Endothelial cell of umbilical vein (primary cell): ENCODE results near the gene PI4KA. TPM values are rescaled to one million over a fixed set of nuclear protein-coding genes. Genes with fewer than 3 reads are reported as not detected.

Source experiments
- BruUV-seq: library from RNA; stranded (reverse); fragments of 400-500 nt; replicated peaks from 2 replicates; lab custom pipeline; 2021; lab: Mats Ljungman, UMichigan
- CTCF ChIA-PET: fragments of 300-600, 350-600 bp; sonication (Branson Sonifier 250); formaldehyde crosslinking; loops from one replicate; lab custom pipeline; 2021; ENCODE audit warnings: antibody characterized with exemption, inconsistent platforms; lab: Charles Lee
- POLR2A ChIA-PET: fragments of 300-600, 350-600 bp; sonication (Branson Sonifier 250); formaldehyde crosslinking; loops from one replicate; lab custom pipeline; 2021; ENCODE audit warnings: antibody characterized with exemption, inconsistent platforms; lab: Charles Lee
- DNase-seq: peaks from one replicate; pipeline ENCODE4 v3.0.0-alpha.2; 2011; ENCODE audit warnings: low read depth, low spot score
- FAIRE-seq: peaks from 2 replicates; lab custom pipeline; 2011; peaks lifted over from hg19 to GRCh38; lab: Jason Lieb, UNC
- H2AFZ ChIP-seq: 2 replicates; pipeline ENCODE4 v1.6.0; 2012; ENCODE audit warnings: low read depth, low read length, control low read depth, inconsistent platforms
- H3K27ac ChIP-seq: 2 replicates; pipeline ENCODE4 v1.5.1; 2011; ENCODE audit warnings: low read depth, mild to moderate bottlenecking, control low read depth, low read length, moderate library complexity; ENCODE audit not compliant: insufficient read depth
- H3K27me3 ChIP-seq, 2 experiments: 2 replicates each; pipeline versions ENCODE4 v1.6.0 to v1.6.1; 2011; ENCODE audit warnings: low read length in 2 of 2, mixed read lengths in 1 of 2; ENCODE audit not compliant: control insufficient read depth in 2 of 2, insufficient read depth in 2 of 2
- H3K36me3 ChIP-seq, 2 experiments: 2 replicates in 1 of 2; 3 replicates in 1 of 2; pipeline ENCODE4 v1.5.1; 2011; ENCODE audit warnings: low read length in 2 of 2, mild to moderate bottlenecking in 1 of 2, moderate library complexity in 1 of 2; ENCODE audit not compliant: control insufficient read depth in 2 of 2, insufficient read depth in 2 of 2; ENCODE audit errors: extremely low read depth in 1 of 2
- H3K4me1 ChIP-seq: 3 replicates; pipeline ENCODE4 v1.5.1; 2011; ENCODE audit warnings: mild to moderate bottlenecking, low read length; ENCODE audit not compliant: control insufficient read depth, insufficient read depth; ENCODE audit errors: extremely low read depth
- H3K4me2 ChIP-seq: 2 replicates; pipeline ENCODE4 v1.6.1; 2011; ENCODE audit warnings: low read length, control low read depth, mixed read lengths; ENCODE audit not compliant: insufficient read depth
- H3K4me3 ChIP-seq, 3 experiments: fragments of 200-600 bp in 1 of 3; sonication (generic), shearing (Covaris generic) in 1 of 3; replicated peaks in 1 of 3; 2 replicates each; pipeline ENCODE4 v1.5.1; 2011 to 2016; ENCODE audit warnings: control low read depth in 3 of 3, low read length in 3 of 3, mild to moderate bottlenecking in 2 of 3, inconsistent platforms in 1 of 3, low read depth in 1 of 3, moderate library complexity in 1 of 3; ENCODE audit not compliant: insufficient read depth in 1 of 3
- H3K79me2 ChIP-seq: 2 replicates; pipeline ENCODE4 v1.6.0; 2012; ENCODE audit warnings: low read length, inconsistent platforms; ENCODE audit not compliant: control insufficient read depth, insufficient read depth
- H3K9ac ChIP-seq: replicated peaks from 2 replicates; pipeline ENCODE3; 2011; ENCODE audit warnings: low read length, control low read depth; ENCODE audit not compliant: insufficient read depth; ENCODE audit errors: extremely low read depth
- H3K9me1 ChIP-seq: replicated peaks from 3 replicates; pipeline ENCODE4 v1.6.0; 2011; ENCODE audit warnings: mild to moderate bottlenecking, low read length; ENCODE audit not compliant: control insufficient read depth, insufficient read depth; ENCODE audit errors: extremely low read depth
- H3K9me3 ChIP-seq: replicated peaks from 2 replicates; pipeline ENCODE4 v1.5.1; 2012; ENCODE audit warnings: low read length, inconsistent platforms; ENCODE audit not compliant: control insufficient read depth, insufficient read depth
- H4K20me1 ChIP-seq: replicated peaks from 2 replicates; pipeline ENCODE3; 2011; ENCODE audit warnings: mild to moderate bottlenecking, low read length; ENCODE audit not compliant: control insufficient read depth, insufficient read depth; ENCODE audit errors: extremely low read depth
- EZH2 ChIP-seq: IDR thresholded peaks from 2 replicates; pipeline ENCODE4 v1.6.1; 2012; ENCODE audit warnings: borderline replicate concordance, low read depth, mild to moderate bottlenecking, moderate library complexity, low read length, inconsistent platforms; ENCODE audit not compliant: severe bottlenecking
- FOS ChIP-seq: IDR thresholded peaks from 2 replicates; pipeline ENCODE4 v1.6.1; 2011; ENCODE audit warnings: mild to moderate bottlenecking, low read length, moderate library complexity, borderline replicate concordance; ENCODE audit not compliant: insufficient read depth
- GATA2 ChIP-seq: IDR thresholded peaks from 2 replicates; pipeline ENCODE4 v1.7.0; 2011; ENCODE audit warnings: low read depth, mild to moderate bottlenecking, moderate library complexity, mixed read lengths, low read length; ENCODE audit not compliant: insufficient read length, insufficient read depth
- JUN ChIP-seq: IDR thresholded peaks from 2 replicates; pipeline ENCODE4 v1.6.1; 2011; ENCODE audit warnings: borderline replicate concordance, low read depth; ENCODE audit not compliant: insufficient read length, insufficient read depth
- MYC ChIP-seq: IDR thresholded peaks from one replicate; pipeline ENCODE4 v1.6.1; 2011; ENCODE audit warnings: mild to moderate bottlenecking, low read depth, low read length
- POLR2A ChIP-seq: IDR thresholded peaks from 2 replicates; pipeline ENCODE4 v1.6.1; 2012; ENCODE audit warnings: low read depth, mild to moderate bottlenecking, control low read depth, low read length
- POLR2AphosphoS5 ChIP-seq: IDR thresholded peaks from 2 replicates; pipeline ENCODE4 v1.6.1; 2012; ENCODE audit warnings: low read depth, mild to moderate bottlenecking, control low read depth, low read length, moderate library complexity; ENCODE audit not compliant: insufficient read depth
- dilution Hi-C: fragments of 300-500 bp; cut with MboI; formaldehyde crosslinking; loops from one replicate; pipeline ENCODE4 v1.15.0; 2019; ENCODE audit warnings: low sequenced_read_pairs; ENCODE audit not compliant: extremely low pct_ligation_motif_present
- intact Hi-C: fragments of 100-400 bp; cut with micrococcal nuclease; formaldehyde crosslinking; loops from one replicate; pipeline ENCODE4 v1.10.0; 2022
- polyA plus RNA-seq, 4 experiments: library from polyadenylated mRNA; depleted of rRNA in 3 of 4; stranded (reverse) in 3 of 4; unstranded in 1 of 4; fragments of >200 nt; gene quantifications; 2 replicates each; pipeline versions ENCODE4 v1.2.1 to v1.2.3, GENCODE V29; 2011 to 2012; ENCODE audit warnings: missing spikeins in 1 of 4
- total RNA-seq: library from RNA; stranded (reverse); gene quantifications from 2 replicates; pipeline ENCODE4 v1.2.3, GENCODE V29; 2021
- TF ChIP-seq, protein P1 (sequence below), 2 donors: IDR thresholded peaks; 1 replicate in 1 of 2; 2 replicates in 1 of 2; pipeline ENCODE4 v1.5.1; 2011; ENCODE audit warnings: low read length in 2 of 2, mild to moderate bottlenecking in 2 of 2, moderate library complexity in 2 of 2, control low read depth in 1 of 2, inconsistent platforms in 1 of 2, low read depth in 1 of 2; ENCODE audit not compliant: insufficient read depth in 1 of 2; ENCODE audit errors: extremely low read depth in 1 of 2

PI4KA gene
- total and polyA plus RNA-seq, 2 donors (not counting 3 experiments of a cell fraction or from before 2014, with no cell fraction given) = 28.9 to 56.4 TPM

DNA sequence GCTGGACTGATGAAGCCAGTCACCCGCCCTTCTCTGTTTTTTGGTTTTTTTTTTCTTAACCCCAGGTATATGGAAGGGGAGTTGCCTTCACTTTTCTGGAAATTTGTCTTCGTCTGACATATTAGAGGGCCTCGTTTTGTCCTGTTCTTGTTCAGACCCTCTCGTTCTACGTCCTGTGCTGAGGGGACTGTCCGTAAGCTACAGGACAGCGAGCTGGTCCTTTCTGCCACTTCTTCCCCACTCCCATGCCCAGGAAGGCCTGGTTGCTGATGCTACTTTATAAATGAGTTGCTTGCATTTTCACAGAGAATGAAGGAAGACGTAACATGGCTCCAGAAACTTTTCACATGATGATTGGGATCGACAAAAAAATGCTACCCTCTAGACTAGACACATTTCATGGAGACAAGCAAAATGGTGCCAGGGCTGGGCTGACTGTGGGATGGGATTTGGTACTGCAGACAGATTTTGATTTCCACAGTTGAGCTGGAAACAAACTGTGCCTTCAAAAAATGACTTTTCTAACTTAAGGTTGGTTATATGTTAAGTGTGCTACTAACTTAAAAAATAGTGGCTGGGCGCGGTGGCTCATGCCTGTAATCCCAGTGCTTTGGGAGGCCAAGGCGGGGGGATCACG lies 31.4 kb upstream of the PI4KA start:
- H3K27ac ChIP-seq = no peak overlapping the region

More for the DNA sequence above, 31.4 kb upstream of the PI4KA start:
- no peak overlapping the region for H2AFZ ChIP-seq
- ChIA-PET POLR2A (no interaction called here), CTCF (interaction anchor here (0.9 kb wide), 1 partner anchor 27 kb away, joined by 3 read pairs; no protein-coding TSS in a partner anchor)
- FAIRE-seq (no peak), DNase-seq (no peak)
- intact Hi-C loops = loop anchor here (5.0 kb wide), 1 partner anchor 112 kb away; the partner anchor contains the start of gene THAP7
- H4K20me1 ChIP-seq = no peaks in the 10 kb centered on the region
- H3K9me3 ChIP-seq = no peaks in the 10 kb centered on the region
- no peaks in the 10 kb centered on the region for H3K27me3 ChIP-seq
- H3K79me2 ChIP-seq = no peaks in the 10 kb centered on the region
- peaks cover 3% of the 10 kb centered on the region for H3K4me1 ChIP-seq
- H3K4me2 ChIP-seq = no peak overlapping the region
- BruUV-seq = no TSS peak
- H3K36me3 ChIP-seq = peaks cover 10% of the 10 kb centered on the region in 2 experiments
- H3K9me1 ChIP-seq = no peaks in the 10 kb centered on the region
- H3K4me3 ChIP-seq = no peak overlapping the region
- dilution Hi-C loops = no loop called here
- H3K9ac ChIP-seq = no peak overlapping the region
- TF ChIP-seq MYC (no peak), POLR2AphosphoS5 (no peak), JUN (no peak), GATA2 (no peak), FOS (no peak), POLR2A (no peak), EZH2 (no peak)
- TF ChIP-seq, protein P1, sequence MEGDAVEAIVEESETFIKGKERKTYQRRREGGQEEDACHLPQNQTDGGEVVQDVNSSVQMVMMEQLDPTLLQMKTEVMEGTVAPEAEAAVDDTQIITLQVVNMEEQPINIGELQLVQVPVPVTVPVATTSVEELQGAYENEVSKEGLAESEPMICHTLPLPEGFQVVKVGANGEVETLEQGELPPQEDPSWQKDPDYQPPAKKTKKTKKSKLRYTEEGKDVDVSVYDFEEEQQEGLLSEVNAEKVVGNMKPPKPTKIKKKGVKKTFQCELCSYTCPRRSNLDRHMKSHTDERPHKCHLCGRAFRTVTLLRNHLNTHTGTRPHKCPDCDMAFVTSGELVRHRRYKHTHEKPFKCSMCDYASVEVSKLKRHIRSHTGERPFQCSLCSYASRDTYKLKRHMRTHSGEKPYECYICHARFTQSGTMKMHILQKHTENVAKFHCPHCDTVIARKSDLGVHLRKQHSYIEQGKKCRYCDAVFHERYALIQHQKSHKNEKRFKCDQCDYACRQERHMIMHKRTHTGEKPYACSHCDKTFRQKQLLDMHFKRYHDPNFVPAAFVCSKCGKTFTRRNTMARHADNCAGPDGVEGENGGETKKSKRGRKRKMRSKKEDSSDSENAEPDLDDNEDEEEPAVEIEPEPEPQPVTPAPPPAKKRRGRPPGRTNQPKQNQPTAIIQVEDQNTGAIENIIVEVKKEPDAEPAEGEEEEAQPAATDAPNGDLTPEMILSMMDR (IDR thresholded peaks at IDR 0.05; ENCODE audit: extremely low read depth in 1 of 2, insufficient read depth in 1 of 2, low read depth in 1 of 2, low read length in 2 of 2) = no peak
